ENCODE data around the gene PTBP3. TPM values are rescaled to one million over a fixed set of nuclear protein-coding genes. Genes with fewer than 3 reads are reported as not detected.

Gene PTBP3
- total RNA-seq, 1 donor from 2014 or later = 32.1 TPM

GRCh38 chr9:112360047-112360804 is 26.8 kb upstream of the PTBP3 start:
- no peak for DNase-seq

- no peak for DNase-seq
These were observed 22.0 kb upstream of the PTBP3 start for GRCh38 chr9:112355427-112355897.

- no peak for DNase-seq
These were observed 20.8 kb upstream of the PTBP3 start for GRCh38 chr9:112354081-112354743.

GRCh38 chr9:112352209-112352608 is 18.8 kb upstream of the PTBP3 start:
- DNase-seq = no peak

GRCh38 chr9:112351184-112351583 is 17.8 kb upstream of the PTBP3 start:
- no peak for DNase-seq

- no peak for DNase-seq
These were observed 15.6 kb upstream of the PTBP3 start for GRCh38 chr9:112349008-112349333.

GRCh38 chr9:112348257-112349007 is 15.0 kb upstream of the PTBP3 start:
- DNase-seq = peak; percentile 89

GRCh38 chr9:112341730-112342129 is 8.3 kb upstream of the PTBP3 start:
- DNase-seq = no peak

GRCh38 chr9:112339886-112340285 is 6.5 kb upstream of the PTBP3 start:
- DNase-seq = no peak

- DNase-seq = no peak
These were observed 5.1 kb upstream of the PTBP3 start for GRCh38 chr9:112338561-112338960.

- no peak for DNase-seq
These were observed 4.1 kb upstream of the PTBP3 start for GRCh38 chr9:112337547-112337946.

GRCh38 chr9:112334432-112334841 is 1.0 kb upstream of the PTBP3 start:
- DNase-seq = peak; percentile 59

- DNase-seq = peak; percentile 98
These were observed 416 bp upstream of the PTBP3 start for GRCh38 chr9:112333639-112334431.

- DNase-seq = no peak
These were observed 794 bp downstream of the PTBP3 start for GRCh38 chr9:112332674-112332976.

- DNase-seq = peak; percentile 27
These were observed 1.2 kb downstream of the PTBP3 start for GRCh38 chr9:112332214-112332613.

- no peak for DNase-seq
These were observed 1.8 kb downstream of the PTBP3 start for GRCh38 chr9:112331674-112331952.

- DNase-seq = no peak
These were observed 4.9 kb downstream of the PTBP3 start for GRCh38 chr9:112328545-112328944.

GRCh38 chr9:112327718-112328450 is 5.5 kb downstream of the PTBP3 start:
- no peak for DNase-seq

GRCh38 chr9:112326194-112326593 is 7.2 kb downstream of the PTBP3 start:
- peak; percentile 69 for DNase-seq

GRCh38 chr9:112325600-112325999 is 7.8 kb downstream of the PTBP3 start:
- DNase-seq = no peak

- no peak for DNase-seq
These were observed 8.3 kb downstream of the PTBP3 start for GRCh38 chr9:112325127-112325526.

GRCh38 chr9:112323378-112323854 is 10.0 kb downstream of the PTBP3 start:
- DNase-seq = no peak

Measured in tongue (tissue), 2 donors.